ENCODE data around the gene LSMEM2. TPM values are rescaled to one million over a fixed set of nuclear protein-coding genes. Genes with fewer than 3 reads are reported as not detected.

Gene LSMEM2
- total and polyA plus RNA-seq, 9 of the 15 experiments (the other 6 are each of a cell fraction or from before 2014, with no cell fraction given) = not detected

DNA sequence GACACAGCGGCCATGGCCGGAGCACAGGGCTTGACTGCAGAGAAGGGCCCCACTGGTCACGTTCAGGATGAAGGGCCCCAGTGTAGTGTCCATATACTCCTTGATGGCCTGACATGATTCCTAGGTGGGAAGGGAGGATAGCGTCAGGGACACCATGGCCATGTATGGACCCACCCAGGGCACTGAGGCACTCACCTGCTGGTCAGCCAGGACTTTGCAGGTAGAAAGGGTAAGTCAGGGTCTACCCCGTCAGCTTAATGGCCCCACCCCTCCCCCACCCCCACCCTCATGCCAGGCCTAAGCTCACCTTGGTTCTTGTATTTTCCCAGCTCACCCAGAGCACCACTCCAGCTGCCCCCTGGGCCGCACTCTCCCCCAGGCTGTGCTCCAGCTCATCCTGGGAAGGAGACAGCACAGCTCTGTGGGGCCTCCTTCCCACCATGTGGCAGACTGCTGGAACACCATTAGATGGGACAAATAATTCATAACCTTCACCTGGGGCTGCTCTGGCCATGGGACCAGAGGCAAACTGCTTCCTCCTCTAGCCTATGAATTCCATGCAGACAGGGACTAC lies 21.9 kb downstream of the LSMEM2 start:
- Histone ChIP-seq H3K4me1 (replicated peaks in 1 of 2; ENCODE audit: control insufficient read depth in 2 of 2, insufficient read depth in 2 of 2, low read length in 2 of 2) (peaks cover 25 to 62% of the 10 kb centered on the region in 2 experiments; a peak in 4 of 5 replicates), H3K4me3 (peak overlapping the region; percentile 83), H4K20me1 (replicated peaks; ENCODE audit: control insufficient read depth, insufficient read depth, low read length) (no peaks in the 10 kb centered on the region), H3K9me3 (replicated peaks; ENCODE audit: control insufficient read depth, insufficient read depth, low read depth, low read length) (no peaks in the 10 kb centered on the region), H3K27me3 (ENCODE audit: control insufficient read depth in 2 of 2, insufficient read depth in 2 of 2, low read length in 2 of 2) (no peaks in the 10 kb centered on the region), H3K4me2 (ENCODE audit: insufficient read depth, low read length) (peak overlapping the region; percentile 94), H2AFZ (ENCODE audit: low read depth, low read length) (no peak overlapping the region), H3K79me2 (ENCODE audit: control insufficient read depth, insufficient read depth, low read length) (peaks cover 49% of the 10 kb centered on the region), H3K9ac (ENCODE audit: insufficient read depth in 1 of 2, low read depth in 2 of 2, low read length in 2 of 2) (peak overlapping the region; percentile 87 to 94), H3K27ac (ENCODE audit: extremely low read depth, low read depth, low read length) (peak overlapping the region; percentile 99), H3K9me1 (ENCODE audit: control insufficient read depth, insufficient read depth, low read length) (no peaks in the 10 kb centered on the region), H3K36me3 (ENCODE audit: control insufficient read depth, insufficient read depth, low read length) (peaks cover 19% of the 10 kb centered on the region; the same call in 2 of the 3 replicates)
- intact Hi-C loops (cut with micrococcal nuclease) = no loop called here
- WGBS (ENCODE audit: insufficient coverage, low coverage, missing lambda C conversion rate) = 73% methylated on average over 5 of the region's 6 CpGs
- TF ChIP-seq MTA3 (IDR thresholded peaks at IDR 0.05; ENCODE audit: borderline replicate concordance) (no peak), HNRNPLL (IDR thresholded peaks at IDR 0.05; ENCODE audit: low read depth, low read length, poor library complexity, severe bottlenecking) (no peak), MAFK (IDR thresholded peaks at IDR 0.05; ENCODE audit: low read length) (no peak), ZNF57 (CRISPR knock-in tag; IDR thresholded peaks at IDR 0.05) (no peak), PCBP2 (IDR thresholded peaks at IDR 0.05; ENCODE audit: low read depth, low read length, poor library complexity, severe bottlenecking) (no peak), ZNF212 (CRISPR knock-in tag; IDR thresholded peaks at IDR 0.05) (no peak), ZNF124 (CRISPR knock-in tag; IDR thresholded peaks at IDR 0.05) (no peak), OTX1 (CRISPR knock-in tag; IDR thresholded peaks at IDR 0.05) (no peak)
- TF ChIP-seq, protein P1, sequence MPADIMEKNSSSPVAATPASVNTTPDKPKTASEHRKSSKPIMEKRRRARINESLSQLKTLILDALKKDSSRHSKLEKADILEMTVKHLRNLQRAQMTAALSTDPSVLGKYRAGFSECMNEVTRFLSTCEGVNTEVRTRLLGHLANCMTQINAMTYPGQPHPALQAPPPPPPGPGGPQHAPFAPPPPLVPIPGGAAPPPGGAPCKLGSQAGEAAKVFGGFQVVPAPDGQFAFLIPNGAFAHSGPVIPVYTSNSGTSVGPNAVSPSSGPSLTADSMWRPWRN (IDR thresholded peaks at IDR 0.05; ENCODE audit: low read depth) = no peak
- TF ChIP-seq, protein P2, sequence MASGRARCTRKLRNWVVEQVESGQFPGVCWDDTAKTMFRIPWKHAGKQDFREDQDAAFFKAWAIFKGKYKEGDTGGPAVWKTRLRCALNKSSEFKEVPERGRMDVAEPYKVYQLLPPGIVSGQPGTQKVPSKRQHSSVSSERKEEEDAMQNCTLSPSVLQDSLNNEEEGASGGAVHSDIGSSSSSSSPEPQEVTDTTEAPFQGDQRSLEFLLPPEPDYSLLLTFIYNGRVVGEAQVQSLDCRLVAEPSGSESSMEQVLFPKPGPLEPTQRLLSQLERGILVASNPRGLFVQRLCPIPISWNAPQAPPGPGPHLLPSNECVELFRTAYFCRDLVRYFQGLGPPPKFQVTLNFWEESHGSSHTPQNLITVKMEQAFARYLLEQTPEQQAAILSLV (tag; IDR thresholded peaks at IDR 0.05) = no peak
- TF ChIP-seq, protein P3, sequence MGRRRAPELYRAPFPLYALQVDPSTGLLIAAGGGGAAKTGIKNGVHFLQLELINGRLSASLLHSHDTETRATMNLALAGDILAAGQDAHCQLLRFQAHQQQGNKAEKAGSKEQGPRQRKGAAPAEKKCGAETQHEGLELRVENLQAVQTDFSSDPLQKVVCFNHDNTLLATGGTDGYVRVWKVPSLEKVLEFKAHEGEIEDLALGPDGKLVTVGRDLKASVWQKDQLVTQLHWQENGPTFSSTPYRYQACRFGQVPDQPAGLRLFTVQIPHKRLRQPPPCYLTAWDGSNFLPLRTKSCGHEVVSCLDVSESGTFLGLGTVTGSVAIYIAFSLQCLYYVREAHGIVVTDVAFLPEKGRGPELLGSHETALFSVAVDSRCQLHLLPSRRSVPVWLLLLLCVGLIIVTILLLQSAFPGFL (CRISPR knock-in tag; IDR thresholded peaks at IDR 0.05) = no peak
- peak; percentile 23 for FAIRE-seq
- no TSS peak for BruUV-seq (replicated peaks)
- ChIA-PET POLR2A (no interaction called here), CTCF (ENCODE audit: low intra/inter-chr PET ratio) (no interaction called here)
- no peak for ATAC-seq
- no peak for DNase-seq (ENCODE audit: extremely low read depth in 1 of 4, low spot score in 3 of 4)
- in situ Hi-C loops (cut with MboI) = no loop called here
